Coronary artery (tissue), 2 donors: ENCODE data around the gene CCDC184.
"Not testable (repeated sequence)": the region's sequence is repeated elsewhere in the genome, so short reads cannot be mapped to it uniquely, and the experiment has no call there.

ENCODE experiments used
- DNase-seq: peaks from one replicate; pipeline ENCODE4 v3.0.0-alpha.2; 2017; ENCODE audit warnings: low spot score
- H3K27ac ChIP-seq, 2 donors: fragments of 200-600 bp; sonication (generic); one replicate each; pipeline ENCODE4 v1.5.1; 2016 to 2019
- H3K4me3 ChIP-seq: fragments of 200-600 bp; sonication (generic); 2 replicates; pipeline ENCODE4 v1.5.1; 2016; ENCODE audit warnings: mild to moderate bottlenecking, moderate library complexity
- CTCF ChIP-seq: fragments of 200-600 bp; sonication (generic); IDR thresholded peaks from one replicate; pipeline ENCODE4 v1.5.1; 2019; ENCODE audit warnings: antibody characterized with exemption

The CCDC184 gene

GRCh38 chr12:48202766-48203165 is 19.3 kb downstream of the CCDC184 start:
- Histone ChIP-seq H3K4me3 (no peak overlapping the region), H3K27ac (no peak overlapping the region)
- DNase-seq: no peak
- no peak for TF ChIP-seq CTCF

GRCh38 chr12:48203192-48203591 is 19.7 kb downstream of the CCDC184 start, which contains the start of gene OR10AD1:
OR10AD1 (minus strand) TSS chr12:48203292; CDS start chr12:48203292, 0 bp downstream.
- Histone ChIP-seq H3K27ac (no peak within 1 kb of the TSS), H3K4me3 (no peak within 1 kb of the TSS)
- no peak for DNase-seq
- TF ChIP-seq CTCF: no peak

- H3K4me3 ChIP-seq, H3K27ac ChIP-seq, DNase-seq: not testable (repeated sequence)
These were observed 26.1 kb downstream of the CCDC184 start for GRCh38 chr12:48209495-48209894.

- Histone ChIP-seq H3K4me3 (no peak overlapping the region), H3K27ac (no peak overlapping the region)
- TF ChIP-seq CTCF: no peak
- DNase-seq: no peak
These were observed 33.3 kb downstream of the CCDC184 start for GRCh38 chr12:48216785-48217184.

- Histone ChIP-seq H3K4me3 (no peak overlapping the region), H3K27ac (no peak overlapping the region)
- TF ChIP-seq CTCF: no peak
- no peak for DNase-seq
These were observed 36.2 kb downstream of the CCDC184 start for GRCh38 chr12:48219631-48220030.

- no peak for DNase-seq
- no peak for TF ChIP-seq CTCF
- Histone ChIP-seq H3K4me3 (no peak overlapping the region), H3K27ac (no peak overlapping the region)
These were observed 37.3 kb downstream of the CCDC184 start for GRCh38 chr12:48220701-48221100.

GRCh38 chr12:48221645-48222044 is 38.2 kb downstream of the CCDC184 start:
- DNase-seq: no peak
- Histone ChIP-seq H3K4me3 (no peak overlapping the region), H3K27ac (no peak overlapping the region)
- no peak for TF ChIP-seq CTCF

GRCh38 chr12:48224533-48224932 is 41.1 kb downstream of the CCDC184 start:
- not testable (repeated sequence) for DNase-seq, H3K27ac ChIP-seq, H3K4me3 ChIP-seq

- H3K27ac ChIP-seq, DNase-seq, H3K4me3 ChIP-seq: not testable (repeated sequence)
These were observed 47.9 kb downstream of the CCDC184 start for GRCh38 chr12:48231169-48231958.
